Fibroblast of pulmonary artery (primary cell): Measurements from ENCODE around the gene TMEM167A.
"Not testable (repeated sequence)": the region's sequence is repeated elsewhere in the genome, so short reads cannot be mapped to it uniquely, and the experiment has no call there.

Source experiments
- DNase-seq: peaks from one replicate; pipeline ENCODE4 v3.0.0-alpha.2; 2010; ENCODE audit warnings: low read depth
- H3K4me3 ChIP-seq: replicated peaks from 2 replicates; pipeline ENCODE4 v1.5.1; 2011; ENCODE audit warnings: low read depth, mild to moderate bottlenecking, control low read depth, low read length, moderate library complexity
- CTCF ChIP-seq: IDR thresholded peaks from 2 replicates; pipeline ENCODE4 v1.5.1; 2011; ENCODE audit warnings: mild to moderate bottlenecking, control low read depth, low read length, inconsistent platforms; ENCODE audit errors: missing control alignments

Gene TMEM167A

DNA sequence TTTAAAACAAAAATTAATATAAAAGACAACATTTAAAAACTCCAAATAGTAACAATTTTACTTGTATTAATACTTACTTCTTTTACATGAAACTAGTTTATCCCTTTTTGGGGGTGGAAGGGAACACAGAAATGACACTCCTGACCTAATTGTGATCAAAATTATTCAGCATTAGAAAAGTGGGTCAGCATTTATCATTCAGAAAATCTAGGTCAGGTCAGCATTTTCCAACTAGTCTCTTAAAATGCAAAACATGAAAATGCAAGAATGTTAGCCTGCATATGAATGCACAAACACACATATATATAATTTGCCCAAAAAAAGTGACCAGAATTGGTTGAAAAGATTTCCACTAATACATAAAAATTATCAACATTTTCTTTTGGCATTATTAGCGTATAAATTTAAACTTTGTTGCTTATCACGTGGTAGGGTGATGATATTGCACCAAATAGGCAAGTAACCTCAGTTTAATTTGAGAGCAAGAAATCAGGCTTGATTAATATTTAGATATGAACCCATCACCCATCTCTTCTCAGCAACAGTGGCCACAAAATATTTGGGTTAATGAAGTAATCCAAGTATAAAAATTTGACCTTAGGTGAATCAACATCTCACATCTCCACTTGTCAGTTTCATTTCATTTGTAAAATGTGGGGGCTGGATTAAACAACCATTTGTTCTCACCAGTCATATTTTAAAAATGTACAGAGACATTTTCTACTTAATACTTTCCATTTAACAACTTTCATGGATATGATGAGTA lies 5.7 kb downstream of the TMEM167A start:
- H3K4me3 ChIP-seq = no peak overlapping the region
- DNase-seq = no peak
- no peak for TF ChIP-seq CTCF

DNA sequence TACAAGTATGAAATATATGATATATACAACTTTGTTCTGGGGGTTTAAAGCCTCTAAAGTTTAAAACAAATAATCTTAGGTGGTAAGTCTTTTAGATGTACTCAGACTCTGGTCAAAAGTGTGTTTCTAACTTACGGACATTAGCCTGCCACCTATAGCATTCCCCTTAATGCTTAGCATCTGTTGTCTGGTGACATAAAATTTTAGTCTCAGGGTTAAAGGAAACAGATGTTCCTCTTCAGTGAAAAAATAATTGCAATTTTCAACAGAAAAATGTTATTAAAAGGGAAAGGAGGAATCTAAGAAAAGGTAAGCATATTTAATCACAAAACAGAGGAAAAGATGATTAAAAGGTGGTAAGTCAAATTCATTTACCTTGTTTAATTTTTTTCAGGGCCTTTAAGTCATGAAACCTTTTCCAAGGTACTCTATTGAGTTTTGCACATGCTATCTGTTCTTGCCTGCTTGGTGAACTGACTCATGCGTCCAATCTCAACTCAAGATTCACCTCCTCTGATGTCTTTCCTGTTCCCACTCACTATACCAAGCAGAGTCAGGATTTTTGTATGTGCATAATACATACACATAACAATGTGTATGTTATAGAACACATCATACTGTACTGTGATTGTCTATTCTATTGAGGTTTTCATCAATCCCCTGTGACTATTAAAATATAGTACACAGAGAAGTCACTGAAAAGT lies 7.9 kb downstream of the TMEM167A start:
- no peak for TF ChIP-seq CTCF
- no peak overlapping the region for H3K4me3 ChIP-seq
- peak; percentile 24 for DNase-seq

DNA sequence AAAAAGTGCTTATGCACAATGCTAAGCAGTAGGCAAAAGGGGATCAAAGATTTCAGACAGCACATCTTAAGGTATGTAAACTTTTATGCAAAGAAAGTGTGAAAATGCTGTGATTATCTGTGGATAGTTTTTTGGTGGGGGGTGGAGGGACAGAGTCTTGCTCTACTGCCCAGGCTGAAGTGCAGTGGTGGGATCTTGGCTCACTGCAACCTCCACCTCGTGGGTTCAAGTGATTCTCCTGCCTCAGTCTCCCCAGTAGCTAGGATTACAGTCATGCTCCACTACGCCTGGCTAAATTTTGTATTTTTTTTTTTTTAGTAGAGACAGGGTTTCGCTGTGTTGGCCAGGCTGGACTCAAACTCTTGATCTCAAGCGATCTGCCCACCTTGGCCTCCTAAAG lies 9.8 kb downstream of the TMEM167A start:
- H3K4me3 ChIP-seq, DNase-seq: not testable (repeated sequence)

DNA sequence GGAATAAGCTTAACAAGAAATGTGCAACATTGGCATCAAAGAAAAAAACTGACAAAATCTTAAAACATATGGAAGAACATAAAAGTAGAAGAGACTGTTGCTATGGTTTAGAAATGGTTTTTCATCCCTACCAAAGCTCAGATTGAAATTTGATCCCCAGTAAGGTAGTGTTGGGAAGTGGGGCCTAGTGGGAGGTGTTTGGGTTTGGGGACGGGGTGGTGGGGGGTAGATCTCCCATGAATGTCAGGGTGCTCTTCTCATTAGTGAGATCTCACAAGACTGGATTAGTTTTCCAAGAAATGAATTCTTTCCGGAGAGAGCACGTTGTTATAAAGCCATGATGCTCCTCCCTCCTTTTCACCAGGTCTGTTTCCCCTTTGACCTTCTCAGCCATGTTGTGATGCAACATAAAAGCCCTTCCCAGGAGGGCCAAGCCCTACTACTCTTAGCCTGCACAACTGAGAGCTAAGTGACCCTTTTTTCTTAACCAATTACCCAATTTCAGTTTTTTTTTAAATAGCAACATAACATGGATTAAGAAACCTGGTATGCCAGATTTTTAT lies 10.6 kb downstream of the TMEM167A start:
- H3K4me3 ChIP-seq = no peak overlapping the region
- TF ChIP-seq CTCF = no peak
- no peak for DNase-seq

DNA sequence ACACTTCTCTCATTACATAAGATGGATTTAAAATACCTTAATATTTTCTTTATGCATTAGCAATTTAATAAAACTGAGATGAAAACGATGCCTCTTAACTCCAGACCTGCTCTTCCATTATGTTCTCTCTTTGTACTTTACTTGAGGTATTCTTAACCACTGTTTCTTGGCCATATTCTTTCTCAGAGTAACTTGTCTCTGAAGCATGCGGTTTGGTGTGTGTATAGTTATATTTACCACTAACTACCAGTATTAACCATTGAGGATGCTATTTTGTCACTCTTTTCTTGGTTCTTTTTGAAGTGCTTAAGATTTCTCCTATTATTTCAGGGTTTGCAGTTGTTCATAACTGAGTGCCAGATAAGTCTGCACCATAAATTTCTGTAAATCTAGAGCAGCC lies 17.9 kb downstream of the TMEM167A start:
- no peak for TF ChIP-seq CTCF
- H3K4me3 ChIP-seq = no peak overlapping the region
- no peak for DNase-seq

DNA sequence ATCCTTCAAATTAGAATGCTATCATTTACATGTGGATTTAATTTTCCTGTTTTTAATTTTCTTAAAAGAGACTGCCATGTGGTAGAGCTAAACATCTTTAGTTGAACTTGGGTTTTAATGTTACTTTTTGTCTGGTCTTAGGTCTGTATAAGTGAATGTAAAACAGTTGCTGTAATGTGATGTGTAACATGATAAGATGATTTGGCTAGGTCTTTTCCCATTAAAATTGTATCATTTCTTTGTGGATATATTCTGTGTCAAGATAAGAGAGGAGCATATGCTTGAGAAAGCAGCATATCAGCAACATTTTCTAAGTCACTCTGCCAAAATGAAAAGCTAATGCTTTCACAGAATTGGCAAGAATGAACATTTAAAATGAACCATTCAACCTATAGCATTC lies 18.5 kb downstream of the TMEM167A start:
- no peak for TF ChIP-seq CTCF
- DNase-seq = no peak

GRCh38 chr5:83055166-83055565 lies 22.0 kb downstream of the TMEM167A start:
- TF ChIP-seq CTCF = no peak
- DNase-seq = no peak
- H3K4me3 ChIP-seq = no peak overlapping the region

More for the DNA sequence above, 18.5 kb downstream of the TMEM167A start:
- no peak overlapping the region for H3K4me3 ChIP-seq
